Fibroblast of lung (primary cell): ENCODE data around the gene ARHGAP42. TPM values are rescaled to one million over a fixed set of nuclear protein-coding genes. Genes with fewer than 3 reads are reported as not detected.

Experiments used
- DNase-seq, 2 donors: peaks; one replicate each; pipeline versions ENCODE4 v3.0.0 to v3.0.0-alpha.2; 2010; ENCODE audit warnings: low read depth in 2 of 2
- H2AFZ ChIP-seq: 2 replicates; pipeline ENCODE4 v1.5.1; 2012; ENCODE audit warnings: low read length, control low read depth, inconsistent platforms
- H3K27ac ChIP-seq: 2 replicates; pipeline ENCODE4 v1.5.1; 2011; ENCODE audit warnings: low read length, control low read depth; ENCODE audit not compliant: insufficient read depth
- H3K27me3 ChIP-seq: 2 replicates; pipeline ENCODE4 v1.5.1; 2011; ENCODE audit warnings: mild to moderate bottlenecking, low read length; ENCODE audit not compliant: control insufficient read depth, insufficient read depth
- H3K36me3 ChIP-seq: 2 replicates; pipeline ENCODE4 v1.5.1; 2011; ENCODE audit warnings: low read length; ENCODE audit not compliant: control insufficient read depth, insufficient read depth
- H3K4me1 ChIP-seq: 2 replicates; pipeline ENCODE4 v1.5.1; 2011; ENCODE audit warnings: low read length; ENCODE audit not compliant: control insufficient read depth, insufficient read depth; ENCODE audit errors: extremely low read depth
- H3K4me2 ChIP-seq: 2 replicates; pipeline ENCODE4 v1.5.1; 2011; ENCODE audit warnings: low read length, control low read depth; ENCODE audit not compliant: insufficient read depth; ENCODE audit errors: extremely low read depth
- H3K4me3 ChIP-seq, 4 experiments: fragments of 200-600 bp in 1 of 4; sonication (generic) in 1 of 4; replicated peaks in 1 of 4; 2 replicates each; pipeline ENCODE4 v1.5.1; 2011 to 2016; ENCODE audit warnings: low read length in 4 of 4, low read depth in 3 of 4, mild to moderate bottlenecking in 3 of 4, control low read depth in 2 of 4, inconsistent platforms in 1 of 4, mixed read lengths in 1 of 4; ENCODE audit not compliant: insufficient read depth in 1 of 4; ENCODE audit errors: control extremely low read depth in 1 of 4
- H3K79me2 ChIP-seq: 2 replicates; pipeline ENCODE4 v1.5.1; 2012; ENCODE audit warnings: mild to moderate bottlenecking, low read length, inconsistent platforms; ENCODE audit not compliant: control insufficient read depth, insufficient read depth
- H3K9ac ChIP-seq: 2 replicates; pipeline ENCODE4 v1.5.1; 2011; ENCODE audit warnings: mild to moderate bottlenecking, low read length, control low read depth; ENCODE audit not compliant: insufficient read depth
- H3K9me3 ChIP-seq: 2 replicates; pipeline ENCODE4 v1.5.1; 2012; ENCODE audit warnings: low read depth, low read length; ENCODE audit not compliant: control insufficient read depth, insufficient read depth
- H4K20me1 ChIP-seq: 2 replicates; pipeline ENCODE4 v1.5.1; 2011; ENCODE audit warnings: low read length; ENCODE audit not compliant: control insufficient read depth, insufficient read depth; ENCODE audit errors: extremely low read depth
- CTCF ChIP-seq, 2 donors: IDR thresholded peaks in 1 of 2; conservative IDR thresholded peaks in 1 of 2; 1 replicate in 1 of 2; 2 replicates in 1 of 2; pipeline ENCODE4 v1.5.1; 2011 to 2012; ENCODE audit warnings: low read length in 2 of 2, control low read depth in 1 of 2, inconsistent platforms in 1 of 2, low read depth in 1 of 2, mild to moderate bottlenecking in 1 of 2
- EZH2 ChIP-seq: IDR thresholded peaks from 2 replicates; pipeline ENCODE4 v1.5.1; 2012; ENCODE audit warnings: low read length, control low read depth, mild to moderate bottlenecking; ENCODE audit errors: missing control alignments
- polyA plus RNA-seq, 2 donors: library from polyadenylated mRNA; depleted of rRNA in 1 of 2; stranded (reverse) in 1 of 2; unstranded in 1 of 2; fragments of >200 nt; gene quantifications; 2 replicates each; pipeline ENCODE4 v1.2.1, GENCODE V29; 2011 to 2012; ENCODE audit warnings: missing spikeins in 1 of 2
- total RNA-seq: library from RNA; depleted of rRNA; stranded (reverse); fragments of >200 nt; gene quantifications from 2 replicates; pipeline ENCODE4 v1.2.1, GENCODE V29; 2014

Gene ARHGAP42
- total and polyA plus RNA-seq, 2 donors (not counting 1 experiment from before 2014, with no cell fraction given), result 8.0 to 13.4 TPM

GRCh38 chr11:100918551-100919500 is 231.7 kb downstream of the ARHGAP42 start:
- H3K36me3 ChIP-seq, result no peaks in the 10 kb centered on the region
- H3K27me3 ChIP-seq, result no peaks in the 10 kb centered on the region
- H2AFZ ChIP-seq, result no peak overlapping the region
- H3K4me1 ChIP-seq, result peaks cover under 1% of the 10 kb centered on the region
- H3K79me2 ChIP-seq, result no peaks in the 10 kb centered on the region
- H3K9ac ChIP-seq, result no peak overlapping the region
- H3K4me3 ChIP-seq, result no peak overlapping the region
- TF ChIP-seq CTCF (conservative IDR thresholded peaks at IDR 0.05 in 1 of 2, IDR thresholded peaks at IDR 0.05 in 1 of 2; ENCODE audit: low read depth in 1 of 2, low read length in 2 of 2) (no peak), EZH2 (no peak)
- DNase-seq, result peak; percentile 26 to 42
- H3K9me3 ChIP-seq, result no peaks in the 10 kb centered on the region
- H3K27ac ChIP-seq, result no peak overlapping the region
- no peak overlapping the region for H3K4me2 ChIP-seq
- no peaks in the 10 kb centered on the region for H4K20me1 ChIP-seq

- Histone ChIP-seq H3K27ac (no peak overlapping the region), H3K4me2 (no peak overlapping the region), H3K79me2 (no peaks in the 10 kb centered on the region), H3K36me3 (no peaks in the 10 kb centered on the region), H3K9me3 (no peaks in the 10 kb centered on the region), H3K27me3 (no peaks in the 10 kb centered on the region), H3K9ac (no peak overlapping the region), H2AFZ (no peak overlapping the region), H3K4me3 (no peak overlapping the region), H3K4me1 (peaks cover 3% of the 10 kb centered on the region), H4K20me1 (no peaks in the 10 kb centered on the region)
- no peak for DNase-seq
- TF ChIP-seq CTCF (conservative IDR thresholded peaks at IDR 0.05 in 1 of 2, IDR thresholded peaks at IDR 0.05 in 1 of 2; ENCODE audit: low read depth in 1 of 2, low read length in 2 of 2), result no peak
Measured at GRCh38 chr11:100920593-100920992, 233.5 kb downstream of the ARHGAP42 start.

- no peak overlapping the region for H3K4me2 ChIP-seq
- H2AFZ ChIP-seq, result no peak overlapping the region
- H3K27ac ChIP-seq, result no peak overlapping the region
- H3K36me3 ChIP-seq, result no peaks in the 10 kb centered on the region
- H3K9ac ChIP-seq, result no peak overlapping the region
- H3K27me3 ChIP-seq, result no peaks in the 10 kb centered on the region
- no peak for TF ChIP-seq EZH2
- no peak for TF ChIP-seq CTCF (conservative IDR thresholded peaks at IDR 0.05 in 1 of 2, IDR thresholded peaks at IDR 0.05 in 1 of 2; ENCODE audit: low read depth in 1 of 2, low read length in 2 of 2)
- H4K20me1 ChIP-seq, result no peaks in the 10 kb centered on the region
- no peaks in the 10 kb centered on the region for H3K9me3 ChIP-seq
- peaks cover 3% of the 10 kb centered on the region for H3K4me1 ChIP-seq
- H3K4me3 ChIP-seq, result no peak overlapping the region
- DNase-seq, result no peak
- no peaks in the 10 kb centered on the region for H3K79me2 ChIP-seq
Measured at GRCh38 chr11:100922121-100922520, 235.0 kb downstream of the ARHGAP42 start.
